GM12873 (cell line): ENCODE data around the gene TPRG1.
A peak's percentile ranks its signal among the peaks of the same experiment; 100 is the strongest.

Source experiments
- TF ChIP-seq, protein P1 (sequence below): IDR thresholded peaks from 2 replicates; pipeline ENCODE4 v1.5.1; 2012; ENCODE audit warnings: low read depth, mild to moderate bottlenecking, moderate library complexity, low read length, control low read depth; ENCODE audit not compliant: insufficient read depth; ENCODE audit errors: missing control alignments

TPRG1 gene

DNA sequence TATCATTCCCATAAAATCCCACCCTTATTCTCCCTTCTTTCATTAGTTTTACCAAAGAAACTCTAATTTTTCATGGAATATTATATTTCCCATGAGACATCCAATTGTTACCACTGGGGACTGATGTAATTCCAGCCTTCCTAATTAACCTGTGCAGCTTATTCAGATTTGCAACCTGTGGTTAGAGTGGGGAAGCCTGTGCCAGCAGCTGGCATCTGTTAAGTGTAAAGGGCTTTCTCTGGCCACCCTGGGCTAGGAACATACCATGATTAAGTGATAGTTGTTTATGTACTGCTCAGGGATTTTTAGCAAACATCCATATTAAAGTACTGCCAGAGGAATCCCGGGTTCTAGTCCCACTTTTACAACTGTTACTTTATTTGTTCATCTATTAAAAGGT is 78.2 kb downstream of the TPRG1 start:
- TF ChIP-seq, protein P1, sequence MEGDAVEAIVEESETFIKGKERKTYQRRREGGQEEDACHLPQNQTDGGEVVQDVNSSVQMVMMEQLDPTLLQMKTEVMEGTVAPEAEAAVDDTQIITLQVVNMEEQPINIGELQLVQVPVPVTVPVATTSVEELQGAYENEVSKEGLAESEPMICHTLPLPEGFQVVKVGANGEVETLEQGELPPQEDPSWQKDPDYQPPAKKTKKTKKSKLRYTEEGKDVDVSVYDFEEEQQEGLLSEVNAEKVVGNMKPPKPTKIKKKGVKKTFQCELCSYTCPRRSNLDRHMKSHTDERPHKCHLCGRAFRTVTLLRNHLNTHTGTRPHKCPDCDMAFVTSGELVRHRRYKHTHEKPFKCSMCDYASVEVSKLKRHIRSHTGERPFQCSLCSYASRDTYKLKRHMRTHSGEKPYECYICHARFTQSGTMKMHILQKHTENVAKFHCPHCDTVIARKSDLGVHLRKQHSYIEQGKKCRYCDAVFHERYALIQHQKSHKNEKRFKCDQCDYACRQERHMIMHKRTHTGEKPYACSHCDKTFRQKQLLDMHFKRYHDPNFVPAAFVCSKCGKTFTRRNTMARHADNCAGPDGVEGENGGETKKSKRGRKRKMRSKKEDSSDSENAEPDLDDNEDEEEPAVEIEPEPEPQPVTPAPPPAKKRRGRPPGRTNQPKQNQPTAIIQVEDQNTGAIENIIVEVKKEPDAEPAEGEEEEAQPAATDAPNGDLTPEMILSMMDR, result no peak

DNA sequence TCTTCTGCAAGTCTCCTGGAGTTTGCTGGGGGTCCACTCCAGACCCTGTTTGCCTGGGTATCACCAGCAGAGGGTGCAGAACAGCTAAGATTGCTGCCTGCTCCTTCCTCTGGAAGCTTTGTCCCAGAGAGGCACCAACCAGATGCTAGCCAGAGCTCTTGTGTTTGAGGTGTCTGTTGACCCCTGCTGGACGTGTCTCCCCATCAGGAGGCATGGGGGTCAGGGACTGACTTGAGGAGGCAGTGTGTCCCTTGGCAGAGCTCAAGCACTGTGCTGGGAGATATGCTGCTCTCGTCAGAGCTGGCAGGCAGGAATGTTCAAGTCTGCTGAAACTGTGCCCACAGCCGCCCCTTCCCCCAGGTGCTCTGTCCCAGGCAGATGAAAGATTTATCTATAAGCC is 86.5 kb downstream of the TPRG1 start:
- TF ChIP-seq, protein P1, result no peak

DNA sequence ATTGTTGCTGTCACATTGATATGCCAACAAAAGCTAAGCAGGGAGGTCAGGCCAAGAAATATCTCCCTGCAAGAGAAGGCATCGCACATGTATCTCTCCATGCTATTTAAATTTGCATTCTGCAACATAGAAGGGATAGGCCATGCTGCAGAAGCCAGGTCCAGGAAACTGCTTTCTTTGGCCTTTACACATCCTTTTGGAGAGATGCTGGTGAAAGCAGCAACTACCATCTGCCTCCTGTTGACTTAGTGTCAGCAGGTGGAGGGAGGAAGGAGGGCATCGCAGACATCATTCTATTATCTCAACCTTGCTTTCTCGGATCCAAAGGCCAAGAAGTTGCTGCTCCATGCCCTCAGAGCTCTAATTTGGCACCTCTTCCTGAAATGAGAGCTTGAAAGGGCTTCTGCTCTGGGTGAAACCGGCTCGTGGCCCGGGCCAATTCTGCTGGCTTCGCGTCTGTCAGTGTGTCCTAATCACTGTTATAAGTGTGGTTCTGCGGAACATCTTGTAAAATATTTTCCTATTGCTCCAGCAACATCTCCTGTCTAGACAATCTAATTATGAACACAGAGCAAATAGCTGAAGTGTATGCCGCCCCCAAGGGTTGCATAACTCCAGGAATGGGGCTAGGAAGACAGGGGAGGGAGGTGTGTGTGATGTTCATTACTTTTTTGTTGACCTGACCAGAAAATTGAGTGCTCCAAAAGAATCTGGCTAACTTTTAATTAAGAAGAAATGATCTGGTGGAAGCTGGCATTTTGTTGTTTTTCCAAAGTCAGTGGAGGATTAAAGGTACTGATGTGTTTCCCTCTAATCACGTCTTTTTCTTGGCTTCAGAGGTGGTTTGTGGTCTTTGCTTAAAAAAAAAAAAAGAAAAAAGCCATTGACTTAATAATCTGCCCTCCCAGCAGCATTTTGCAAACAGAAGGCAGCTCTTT is 89.1 kb downstream of the TPRG1 start:
- TF ChIP-seq, protein P1, result no peak

DNA sequence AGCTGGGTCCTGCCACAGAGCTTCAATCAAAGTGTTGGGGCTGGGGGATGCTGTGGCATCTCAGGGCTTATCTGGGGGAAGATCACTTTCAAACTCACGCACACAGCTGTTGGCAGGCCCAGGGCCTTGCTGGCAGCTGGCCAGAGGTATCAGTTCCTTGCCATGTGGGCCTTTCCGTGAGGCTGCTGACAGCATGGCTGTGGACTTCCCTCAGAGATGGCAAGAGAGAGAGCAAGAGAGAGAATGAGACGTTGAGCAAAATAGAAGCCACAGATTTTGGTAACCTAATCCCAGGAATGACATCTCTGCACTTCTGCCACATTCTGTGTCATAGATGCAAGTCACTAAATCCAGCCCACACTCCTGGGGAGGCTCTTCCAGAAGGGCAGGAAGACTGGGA is 91.0 kb downstream of the TPRG1 start:
- TF ChIP-seq, protein P1, result no peak

DNA sequence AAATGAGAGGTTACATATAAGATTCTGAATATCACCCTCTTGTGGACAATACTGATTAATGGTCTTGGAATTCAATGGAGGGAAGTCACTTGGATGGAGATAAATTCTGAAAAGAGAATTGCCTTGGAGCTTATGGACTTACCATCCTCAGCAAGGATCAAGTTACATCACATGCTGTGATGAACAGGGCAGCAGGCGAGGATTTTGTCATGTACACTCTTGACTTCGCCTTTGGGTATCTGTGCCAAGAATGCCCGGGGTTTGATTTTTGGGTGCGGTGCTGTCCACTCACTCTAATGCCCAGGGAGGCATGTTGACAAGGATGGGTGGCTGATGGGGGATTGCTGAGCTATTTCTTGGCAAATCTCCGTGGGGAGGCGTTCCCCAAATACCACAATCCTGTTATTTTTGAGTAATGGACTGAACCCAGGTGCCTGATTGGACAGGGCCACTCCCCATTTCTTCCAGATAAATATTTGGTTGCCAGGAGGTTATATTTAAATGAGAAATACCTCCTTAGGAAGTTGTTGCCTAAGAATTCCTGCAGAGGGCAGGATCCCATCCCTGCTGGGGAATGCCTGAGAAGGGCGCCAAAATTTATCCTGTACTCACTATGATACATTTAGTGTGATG is 96.3 kb downstream of the TPRG1 start:
- TF ChIP-seq, protein P1, result no peak

DNA sequence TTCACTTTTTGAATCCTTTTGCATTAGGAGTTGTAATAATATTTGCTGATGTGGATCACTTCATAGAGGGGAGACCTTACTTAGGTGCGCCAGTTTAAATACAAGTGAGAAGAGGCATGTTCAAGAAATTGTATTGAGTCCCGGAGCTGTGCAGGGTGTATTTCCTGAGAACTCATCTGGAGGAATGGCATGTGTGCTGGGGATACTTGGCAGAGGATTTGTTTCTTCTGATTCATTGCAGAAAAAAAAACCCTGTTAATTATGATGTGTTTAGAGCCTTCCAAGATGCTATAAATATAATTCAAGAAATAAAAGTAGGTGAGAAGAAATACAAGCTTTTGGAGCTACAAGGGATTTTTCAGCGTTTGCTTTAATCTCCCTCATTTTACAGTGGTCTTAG is 97.6 kb downstream of the TPRG1 start:
- TF ChIP-seq, protein P1, result no peak

DNA sequence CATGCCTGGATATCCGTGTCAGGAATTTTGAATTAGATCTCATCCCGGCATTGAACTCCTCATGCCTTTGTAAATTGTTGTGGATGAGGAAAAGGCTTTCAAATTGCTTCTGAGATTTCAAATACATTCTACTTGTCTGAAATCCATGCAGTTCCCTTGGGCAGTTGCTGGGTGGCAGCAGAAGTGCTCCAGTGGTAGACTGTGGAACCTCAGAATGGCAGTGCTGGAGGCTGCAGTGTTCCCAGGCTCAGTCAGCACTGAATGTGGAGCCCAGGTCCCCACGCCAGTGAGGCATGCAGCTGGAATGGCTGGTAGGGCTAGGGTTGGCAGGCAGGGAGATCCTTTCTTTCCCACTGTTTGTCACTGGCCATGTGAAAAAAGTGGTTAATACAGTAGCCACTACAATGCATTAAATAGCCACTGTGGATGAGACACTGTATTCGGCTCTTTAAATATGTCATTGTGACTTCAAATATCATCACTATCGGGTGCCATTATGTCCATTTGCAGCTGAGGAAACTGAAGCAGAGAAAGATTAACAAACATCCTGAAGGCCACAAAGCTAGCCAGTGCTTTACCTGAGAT is 98.6 kb downstream of the TPRG1 start:
- TF ChIP-seq, protein P1, result peak; percentile 81
